K562 (cell line): ENCODE results near the gene ZSWIM1. TPM values are rescaled to one million over a fixed set of nuclear protein-coding genes. Genes with fewer than 3 reads are reported as not detected.

Source experiments
- ATAC-seq: fragments of 200-7000 bp; cut with Tn5 transposase; 3 replicates; pipeline ENCODE4 v1.9.1; 2020; ENCODE audit warnings: moderate library complexity
- BruUV-seq: library from RNA; stranded (reverse); fragments of 400-500 nt; replicated peaks from 2 replicates; lab custom pipeline; 2021; lab: Mats Ljungman, UMichigan
- CTCF ChIA-PET: fragments of 300-600 bp; formaldehyde crosslinking; extraction: SDS; loops from one replicate; lab custom pipeline; 2021; ENCODE audit warnings: low intra/inter-chr PET ratio; lab: Yijun Ruan, JAX
- POLR2A ChIA-PET: fragments of 300-600, 350-650 bp; sonication (Branson Sonifier 250); formaldehyde crosslinking; extraction: SDS; loops from one replicate; lab custom pipeline; 2021; ENCODE audit warnings: antibody characterized with exemption, inconsistent platforms; lab: Yijun Ruan, JAX
- DNase-seq, 4 experiments: peaks; one replicate each; pipeline versions ENCODE4 v3.0.0 to v3.0.0-alpha.2; 2011 to 2018; ENCODE audit warnings: low spot score in 3 of 4, mixed read lengths in 3 of 4; ENCODE audit errors: extremely low read depth in 1 of 4
- FAIRE-seq: peaks from 2 replicates; lab custom pipeline; 2011; peaks lifted over from hg19 to GRCh38; lab: Jason Lieb, UNC
- H2AFZ ChIP-seq: 2 replicates; pipeline ENCODE4 v1.6.0; 2011; ENCODE audit warnings: low read depth, low read length, control low read depth, inconsistent platforms
- H3K27ac ChIP-seq: fragments of 200-600 bp; 3 replicates; pipeline ENCODE4 v1.8.0; 2011; ENCODE audit warnings: low read depth, mild to moderate bottlenecking, control low read depth, inconsistent platforms, low read length, moderate library complexity, mixed read lengths; ENCODE audit errors: extremely low read depth
- H3K27me3 ChIP-seq, 2 experiments: fragments of 300-600 bp in 1 of 2; 2 replicates in 1 of 2; 3 replicates in 1 of 2; pipeline versions ENCODE4 v1.6.0 to v1.8.0; 2011; ENCODE audit warnings: inconsistent platforms in 2 of 2, low read length in 2 of 2, mild to moderate bottlenecking in 1 of 2, mixed read lengths in 1 of 2, moderate library complexity in 1 of 2; ENCODE audit not compliant: control insufficient read depth in 2 of 2, insufficient read depth in 2 of 2
- H3K36me3 ChIP-seq: fragments of 300-600 bp; 3 replicates; pipeline ENCODE4 v1.8.0; 2011; ENCODE audit warnings: mild to moderate bottlenecking, low read length, inconsistent platforms; ENCODE audit not compliant: control insufficient read depth, insufficient read depth
- H3K4me1 ChIP-seq, 2 experiments: fragments of 200-600 bp in 1 of 2; replicated peaks in 1 of 2; 2 replicates in 1 of 2; 3 replicates in 1 of 2; pipeline versions ENCODE4 v1.5.1 to v1.8.0; 2011; ENCODE audit warnings: inconsistent platforms in 2 of 2, low read length in 2 of 2, mild to moderate bottlenecking in 1 of 2, mixed read lengths in 1 of 2, moderate library complexity in 1 of 2; ENCODE audit not compliant: control insufficient read depth in 2 of 2, insufficient read depth in 2 of 2
- H3K4me2 ChIP-seq: 2 replicates; pipeline ENCODE4 v1.6.1; 2011; ENCODE audit warnings: low read length, control low read depth, inconsistent platforms, mixed read lengths; ENCODE audit not compliant: insufficient read depth
- H3K4me3 ChIP-seq: fragments of 200-600 bp; sonication (generic), shearing (Covaris generic); 2 replicates; pipeline ENCODE4 v1.5.1; 2016; ENCODE audit warnings: control low read depth, inconsistent platforms
- H3K79me2 ChIP-seq: fragments of 200-600 bp; 3 replicates; pipeline ENCODE4 v1.8.0; 2011; ENCODE audit warnings: low read length, inconsistent platforms; ENCODE audit not compliant: control insufficient read depth, insufficient read depth
- H3K9ac ChIP-seq, 2 experiments: 2 replicates each; pipeline versions ENCODE4 v1.6.0 to v1.6.1; 2011; ENCODE audit warnings: low read depth in 2 of 2, low read length in 2 of 2, control low read depth in 1 of 2, inconsistent platforms in 1 of 2, mild to moderate bottlenecking in 1 of 2, mixed read lengths in 1 of 2; ENCODE audit not compliant: insufficient read depth in 1 of 2
- H3K9me1 ChIP-seq: one replicate; pipeline ENCODE4 v1.6.0; 2011; ENCODE audit warnings: inconsistent platforms, mild to moderate bottlenecking, low read length, moderate library complexity; ENCODE audit not compliant: control insufficient read depth, insufficient read depth
- H3K9me3 ChIP-seq: replicated peaks from 2 replicates; pipeline ENCODE4 v1.5.1; 2011; ENCODE audit warnings: low read depth, low read length, inconsistent platforms; ENCODE audit not compliant: control insufficient read depth, insufficient read depth
- H4K20me1 ChIP-seq: replicated peaks from 2 replicates; pipeline ENCODE4 v1.6.1; 2011; ENCODE audit warnings: low read length, inconsistent platforms, mixed read lengths; ENCODE audit not compliant: control insufficient read depth, insufficient read depth
- ETS2 ChIP-seq: IDR thresholded peaks from 2 replicates; pipeline ENCODE4 v1.6.1; 2016; ENCODE audit warnings: borderline replicate concordance, missing genetic modification characterization, mild to moderate bottlenecking, moderate library complexity, missing compliant biosample characterization; ENCODE audit not compliant: poor library complexity, severe bottlenecking
- KDM2B ChIP-seq: fragments of 250-450 bp; sonication (Bioruptor Pico); IDR thresholded peaks from 2 replicates; pipeline ENCODE4 v1.8.0; 2021; ENCODE audit warnings: mild to moderate bottlenecking, moderate library complexity
- MXD1 ChIP-seq: fragments of 250-450 bp; sonication (Bioruptor Pico); IDR thresholded peaks from 2 replicates; pipeline ENCODE4 v1.8.0; 2021; ENCODE audit warnings: borderline replicate concordance, mild to moderate bottlenecking, moderate library complexity; ENCODE audit not compliant: poor library complexity, severe bottlenecking
- NCOA2 ChIP-seq, 2 experiments: fragments of 450-650 bp; IDR thresholded peaks; 2 replicates each; pipeline ENCODE4 v1.6.1; 2018; ENCODE audit warnings: mild to moderate bottlenecking in 2 of 2, moderate library complexity in 1 of 2; ENCODE audit not compliant: partially characterized antibody in 2 of 2
- NR1H2 ChIP-seq: sonication (generic); formaldehyde crosslinking; IDR thresholded peaks from 2 replicates; pipeline ENCODE4 v1.4.0; 2020; ENCODE audit warnings: mild to moderate bottlenecking, missing genetic modification reagents
- PCBP2 ChIP-seq: fragments of 200-400 bp; formaldehyde crosslinking; IDR thresholded peaks from 2 replicates; pipeline ENCODE4 v1.6.1; 2018; ENCODE audit warnings: low read length, low read depth, mild to moderate bottlenecking, moderate library complexity; ENCODE audit not compliant: poor library complexity, severe bottlenecking
- TSHZ1 ChIP-seq: fragments of 250-450 bp; sonication (Bioruptor Pico); IDR thresholded peaks from 2 replicates; pipeline ENCODE4 v1.4.0; 2020; ENCODE audit warnings: mild to moderate bottlenecking, moderate library complexity
- ZBTB2 ChIP-seq: fragments of 450-650 bp; IDR thresholded peaks from 2 replicates; pipeline ENCODE4 v1.6.1; 2016; ENCODE audit warnings: antibody characterized with exemption
- ZBTB34 ChIP-seq: fragments of 250-450 bp; sonication (Bioruptor Pico); IDR thresholded peaks from 2 replicates; pipeline ENCODE4 v1.8.0; 2021; ENCODE audit warnings: mild to moderate bottlenecking, moderate library complexity
- ZBTB8A ChIP-seq: fragments of 450-650 bp; IDR thresholded peaks from 2 replicates; pipeline ENCODE4 v1.6.1; 2018; ENCODE audit warnings: mild to moderate bottlenecking, moderate library complexity; ENCODE audit not compliant: partially characterized antibody
- ZFP36 ChIP-seq: fragments of 150-350 bp; IDR thresholded peaks from 2 replicates; pipeline ENCODE4 v1.6.1; 2018; ENCODE audit warnings: low read length, low read depth; ENCODE audit not compliant: partially characterized antibody
- ZNF354B ChIP-seq: fragments of 250-450 bp; sonication (Bioruptor Pico); IDR thresholded peaks from 2 replicates; pipeline ENCODE4 v1.4.0; 2020
- WGBS: fragments of 100-300 bp; shearing (Covaris generic); methylation state at CpG from one replicate; pipeline ENCODE4 v1.1.6; 2016; ENCODE audit warnings: low coverage, mixed read lengths; ENCODE audit not compliant: insufficient coverage; ENCODE audit errors: missing lambda C conversion rate; 5-methylcytosine and 5-hydroxymethylcytosine counted together
- in situ Hi-C: fragments of 300-500 bp; cut with MboI; formaldehyde crosslinking; loops from 4 replicates; pipeline ENCODE4 v1.15.0; 2018; ENCODE audit warnings: inconsistent platforms, mixed read lengths
- intact Hi-C: fragments of 100-400 bp; cut with micrococcal nuclease; formaldehyde crosslinking; loops from 2 replicates; pipeline ENCODE4 v1.14.2; 2022
- polyA plus RNA-seq, 8 experiments: library from polyadenylated mRNA; depleted of rRNA in 4 of 8; stranded (reverse) in 5 of 8; unstranded in 3 of 8; fragments of >200 nt; fragmentation: Nextera tagmentation in 2 of 8; fragmentation: Illumina TruSeq in 1 of 8; extraction: Ambion mirVana in 2 of 8; extraction: Trizol in 1 of 8; gene quantifications; 2 replicates each; pipeline versions ENCODE4 v1.2.1 to v1.2.3, GENCODE V29; 2011 to 2014; ENCODE audit warnings: inconsistent platforms in 1 of 8, missing spikeins in 1 of 8
- total RNA-seq, 7 experiments: library from RNA; depleted of rRNA in 6 of 7; stranded (reverse); fragments of >200 nt in 6 of 7; fragmentation: Illumina TruSeq in 2 of 7; extraction: Trizol in 2 of 7; gene quantifications; 2 replicates each; pipeline versions ENCODE4 v1.2.1 to v1.2.3, GENCODE V29; 2011 to 2021; ENCODE audit warnings: low replicate concordance in 1 of 7

Gene ZSWIM1
- total and polyA plus RNA-seq, 9 of the 15 experiments (the other 6 are each of a cell fraction or from before 2014, with no cell fraction given): 2.5 to 15.6 (median 9.5) TPM

- no peak for TF ChIP-seq ZFP36
- no peak for TF ChIP-seq ZNF354B (CRISPR knock-in tag)
- TF ChIP-seq PCBP2: no peak
- TF ChIP-seq NCOA2 (IDR thresholded peaks at IDR 0.05; ENCODE audit: partially characterized antibody in 2 of 2): no peak
- no peak for TF ChIP-seq ZBTB34 (CRISPR knock-in tag)
- no peak for TF ChIP-seq ZBTB8A
These were observed 45.7 kb downstream of the ZSWIM1 start (continued) for GRCh38 chr20:45926731-45927070.

GRCh38 chr20:45927071-45927878 lies 46.2 kb downstream of the ZSWIM1 start:
- H3K27me3 ChIP-seq: no peaks in the 10 kb centered on the region; a peak in 1 of 5 replicates
- no TSS peak for BruUV-seq
- POLR2A ChIA-PET: interaction anchor here (0.6 to 8.0 kb wide), 5 partner anchors 6 to 80 kb away, joined by 3 to 91 read pairs (median 4); partner anchors contain the start of gene PCIF1
- in situ Hi-C loops: no loop called here
- H3K4me1 ChIP-seq: peaks cover 5% of the 10 kb centered on the region in 2 experiments; a peak in 4 of 5 replicates
- peaks cover 3% of the 10 kb centered on the region; the same call in 1 of the 2 replicates for H4K20me1 ChIP-seq
- H3K9me1 ChIP-seq: no peaks in the 10 kb centered on the region
- no peaks in the 10 kb centered on the region for H3K79me2 ChIP-seq
- no peak for DNase-seq
- 36% methylated on average over 14 of the region's 14 CpGs for WGBS
- no peak for FAIRE-seq
- no peak overlapping the region for H3K4me3 ChIP-seq
- no peak overlapping the region for H2AFZ ChIP-seq
- peak; percentile 27; the same call in 2 of the 3 replicates for ATAC-seq
- H3K9me3 ChIP-seq: no peaks in the 10 kb centered on the region
- intact Hi-C loops: no loop called here
- no peak overlapping the region for H3K27ac ChIP-seq
- H3K4me2 ChIP-seq: no peak overlapping the region
- H3K36me3 ChIP-seq: no peaks in the 10 kb centered on the region
- H3K9ac ChIP-seq: no peak overlapping the region
- CTCF ChIA-PET: no interaction called here
- no peak for TF ChIP-seq MXD1 (CRISPR knock-in tag)
- TF ChIP-seq NR1H2 (CRISPR knock-in tag): no peak
- no peak for TF ChIP-seq ETS2 (tag)
- TF ChIP-seq TSHZ1 (CRISPR knock-in tag): no peak
- TF ChIP-seq ZFP36: peak; percentile 95
- TF ChIP-seq ZBTB2: no peak
- no peak for TF ChIP-seq KDM2B (CRISPR knock-in tag)
